K562 (cell line): ENCODE results near the gene KIF12. TPM values are rescaled to one million over a fixed set of nuclear protein-coding genes. Genes with fewer than 3 reads are reported as not detected.

Experiments used
- ATAC-seq: fragments of 200-7000 bp; cut with Tn5 transposase; 3 replicates; pipeline ENCODE4 v1.9.1; 2020; ENCODE audit warnings: moderate library complexity
- BruUV-seq: library from RNA; stranded (reverse); fragments of 400-500 nt; replicated peaks from 2 replicates; lab custom pipeline; 2021; lab: Mats Ljungman, UMichigan
- CTCF ChIA-PET: fragments of 300-600 bp; formaldehyde crosslinking; extraction: SDS; loops from one replicate; lab custom pipeline; 2021; ENCODE audit warnings: low intra/inter-chr PET ratio; lab: Yijun Ruan, JAX
- POLR2A ChIA-PET: fragments of 300-600, 350-650 bp; sonication (Branson Sonifier 250); formaldehyde crosslinking; extraction: SDS; loops from one replicate; lab custom pipeline; 2021; ENCODE audit warnings: antibody characterized with exemption, inconsistent platforms; lab: Yijun Ruan, JAX
- DNase-seq, 4 experiments: peaks; one replicate each; pipeline versions ENCODE4 v3.0.0 to v3.0.0-alpha.2; 2011 to 2018; ENCODE audit warnings: low spot score in 3 of 4, mixed read lengths in 3 of 4; ENCODE audit errors: extremely low read depth in 1 of 4
- FAIRE-seq: peaks from 2 replicates; lab custom pipeline; 2011; peaks lifted over from hg19 to GRCh38; lab: Jason Lieb, UNC
- H2AFZ ChIP-seq: 2 replicates; pipeline ENCODE4 v1.6.0; 2011; ENCODE audit warnings: low read depth, low read length, control low read depth, inconsistent platforms
- H3K27ac ChIP-seq: fragments of 200-600 bp; 3 replicates; pipeline ENCODE4 v1.8.0; 2011; ENCODE audit warnings: low read depth, mild to moderate bottlenecking, control low read depth, inconsistent platforms, low read length, moderate library complexity, mixed read lengths; ENCODE audit errors: extremely low read depth
- H3K27me3 ChIP-seq, 2 experiments: fragments of 300-600 bp in 1 of 2; 2 replicates in 1 of 2; 3 replicates in 1 of 2; pipeline versions ENCODE4 v1.6.0 to v1.8.0; 2011; ENCODE audit warnings: inconsistent platforms in 2 of 2, low read length in 2 of 2, mild to moderate bottlenecking in 1 of 2, mixed read lengths in 1 of 2, moderate library complexity in 1 of 2; ENCODE audit not compliant: control insufficient read depth in 2 of 2, insufficient read depth in 2 of 2
- H3K36me3 ChIP-seq: fragments of 300-600 bp; 3 replicates; pipeline ENCODE4 v1.8.0; 2011; ENCODE audit warnings: mild to moderate bottlenecking, low read length, inconsistent platforms; ENCODE audit not compliant: control insufficient read depth, insufficient read depth
- H3K4me1 ChIP-seq, 2 experiments: fragments of 200-600 bp in 1 of 2; replicated peaks in 1 of 2; 2 replicates in 1 of 2; 3 replicates in 1 of 2; pipeline versions ENCODE4 v1.5.1 to v1.8.0; 2011; ENCODE audit warnings: inconsistent platforms in 2 of 2, low read length in 2 of 2, mild to moderate bottlenecking in 1 of 2, mixed read lengths in 1 of 2, moderate library complexity in 1 of 2; ENCODE audit not compliant: control insufficient read depth in 2 of 2, insufficient read depth in 2 of 2
- H3K4me2 ChIP-seq: 2 replicates; pipeline ENCODE4 v1.6.1; 2011; ENCODE audit warnings: low read length, control low read depth, inconsistent platforms, mixed read lengths; ENCODE audit not compliant: insufficient read depth
- H3K4me3 ChIP-seq: fragments of 200-600 bp; sonication (generic), shearing (Covaris generic); 2 replicates; pipeline ENCODE4 v1.5.1; 2016; ENCODE audit warnings: control low read depth, inconsistent platforms
- H3K79me2 ChIP-seq: fragments of 200-600 bp; 3 replicates; pipeline ENCODE4 v1.8.0; 2011; ENCODE audit warnings: low read length, inconsistent platforms; ENCODE audit not compliant: control insufficient read depth, insufficient read depth
- H3K9ac ChIP-seq, 2 experiments: 2 replicates each; pipeline versions ENCODE4 v1.6.0 to v1.6.1; 2011; ENCODE audit warnings: low read depth in 2 of 2, low read length in 2 of 2, control low read depth in 1 of 2, inconsistent platforms in 1 of 2, mild to moderate bottlenecking in 1 of 2, mixed read lengths in 1 of 2; ENCODE audit not compliant: insufficient read depth in 1 of 2
- H3K9me1 ChIP-seq: one replicate; pipeline ENCODE4 v1.6.0; 2011; ENCODE audit warnings: inconsistent platforms, mild to moderate bottlenecking, low read length, moderate library complexity; ENCODE audit not compliant: control insufficient read depth, insufficient read depth
- H3K9me3 ChIP-seq: replicated peaks from 2 replicates; pipeline ENCODE4 v1.5.1; 2011; ENCODE audit warnings: low read depth, low read length, inconsistent platforms; ENCODE audit not compliant: control insufficient read depth, insufficient read depth
- H4K20me1 ChIP-seq: replicated peaks from 2 replicates; pipeline ENCODE4 v1.6.1; 2011; ENCODE audit warnings: low read length, inconsistent platforms, mixed read lengths; ENCODE audit not compliant: control insufficient read depth, insufficient read depth
- GMEB1 ChIP-seq: fragments of 250-450 bp; sonication (Bioruptor Pico); IDR thresholded peaks from 2 replicates; pipeline ENCODE4 v1.4.0; 2020; ENCODE audit warnings: mild to moderate bottlenecking
- PCBP1 ChIP-seq: fragments of 200-400 bp; formaldehyde crosslinking; IDR thresholded peaks from 2 replicates; pipeline ENCODE4 v1.6.1; 2018; ENCODE audit warnings: mild to moderate bottlenecking, low read depth, low read length; ENCODE audit not compliant: poor library complexity, severe bottlenecking
- VEZF1 ChIP-seq: fragments of 200-800 bp; sonication (Bioruptor generic); IDR thresholded peaks from 2 replicates; pipeline ENCODE4 v1.6.1; 2017; ENCODE audit warnings: missing genetic modification characterization, missing compliant biosample characterization
- ZNF668 ChIP-seq: fragments of 250-450 bp; sonication (Bioruptor Pico); IDR thresholded peaks from 2 replicates; pipeline ENCODE4 v1.8.0; 2022; ENCODE audit warnings: mild to moderate bottlenecking, inconsistent platforms
- WGBS: fragments of 100-300 bp; shearing (Covaris generic); methylation state at CpG from one replicate; pipeline ENCODE4 v1.1.6; 2016; ENCODE audit warnings: low coverage, mixed read lengths; ENCODE audit not compliant: insufficient coverage; ENCODE audit errors: missing lambda C conversion rate; 5-methylcytosine and 5-hydroxymethylcytosine counted together
- in situ Hi-C: fragments of 300-500 bp; cut with MboI; formaldehyde crosslinking; loops from 4 replicates; pipeline ENCODE4 v1.15.0; 2018; ENCODE audit warnings: inconsistent platforms, mixed read lengths
- intact Hi-C: fragments of 100-400 bp; cut with micrococcal nuclease; formaldehyde crosslinking; loops from 2 replicates; pipeline ENCODE4 v1.14.2; 2022
- polyA plus RNA-seq, 8 experiments: library from polyadenylated mRNA; depleted of rRNA in 4 of 8; stranded (reverse) in 5 of 8; unstranded in 3 of 8; fragments of >200 nt; fragmentation: Nextera tagmentation in 2 of 8; fragmentation: Illumina TruSeq in 1 of 8; extraction: Ambion mirVana in 2 of 8; extraction: Trizol in 1 of 8; gene quantifications; 2 replicates each; pipeline versions ENCODE4 v1.2.1 to v1.2.3, GENCODE V29; 2011 to 2014; ENCODE audit warnings: inconsistent platforms in 1 of 8, missing spikeins in 1 of 8
- total RNA-seq, 7 experiments: library from RNA; depleted of rRNA in 6 of 7; stranded (reverse); fragments of >200 nt in 6 of 7; fragmentation: Illumina TruSeq in 2 of 7; extraction: Trizol in 2 of 7; gene quantifications; 2 replicates each; pipeline versions ENCODE4 v1.2.1 to v1.2.3, GENCODE V29; 2011 to 2021; ENCODE audit warnings: low replicate concordance in 1 of 7

The KIF12 gene
- total and polyA plus RNA-seq, 9 of the 15 experiments (the other 6 are each of a cell fraction or from before 2014, with no cell fraction given): not detected

- peak; percentile 37 to 84 (median 78) for DNase-seq
Measured at GRCh38 chr9:114098021-114098935, 814 bp downstream of the KIF12 start.

More at GRCh38 chr9:114098021-114098935, 814 bp downstream of the KIF12 start:
- Histone ChIP-seq H3K9me1 (no peaks in the 10 kb centered on the region), H3K4me2 (peak overlapping the region; percentile 52; the same call in 1 of the 2 replicates), H2AFZ (no peak overlapping the region; the same call in 1 of the 2 replicates), H3K27ac (no peak overlapping the region), H3K79me2 (no peaks in the 10 kb centered on the region), H4K20me1 (no peaks in the 10 kb centered on the region; the same call in 1 of the 2 replicates), H3K9ac (peak overlapping the region in 1 of 2 experiments; percentile 35; a peak in 1 of 4 replicates), H3K4me3 (peak overlapping the region; percentile 32), H3K27me3 (peaks cover 0 to 24% of the 10 kb centered on the region in 2 experiments; a peak in 2 of 5 replicates), H3K4me1 (peaks cover 0 to 12% of the 10 kb centered on the region in 2 experiments; a peak in 2 of 5 replicates), H3K36me3 (no peaks in the 10 kb centered on the region), H3K9me3 (no peaks in the 10 kb centered on the region)
- BruUV-seq: no TSS peak
- POLR2A ChIA-PET: no interaction called here
- TF ChIP-seq ZNF668 (CRISPR knock-in tag) (no peak), VEZF1 (CRISPR knock-in tag) (peak; percentile 57), GMEB1 (0 out of 2 replicates have a peak, but pooled peaks have one; percentile 25), PCBP1 (peak; percentile 34)
- intact Hi-C loops (no loop called here), in situ Hi-C loops (no loop called here)
- CTCF ChIA-PET: no interaction called here
- 16% methylated on average over 20 of the region's 77 CpGs for WGBS
- ATAC-seq (peak; percentile 93), FAIRE-seq (no peak)
